T-helper 1 cell treated with Interleukin-12 subunit alpha and Interleukin-12 subunit beta and Interleukin-4 antibody, amounts not matched to agents 30 μg/mL and 1 μg/mL, for 36 hours (primary cell): Measurements from ENCODE around the gene C1QL3.

Experiments used
- H3K27ac Mint-ChIP-seq: one replicate; pipeline ENCODE4 v1.8.0; 2021; ENCODE audit warnings: mild to moderate bottlenecking, mixed read lengths
- H3K27me3 Mint-ChIP-seq: one replicate; pipeline ENCODE4 v1.8.0; 2021; ENCODE audit warnings: low read depth, mixed read lengths
- H3K36me3 Mint-ChIP-seq: one replicate; pipeline ENCODE4 v1.8.0; 2021; ENCODE audit warnings: low read depth, mixed read lengths
- H3K4me1 Mint-ChIP-seq: one replicate; pipeline ENCODE4 v1.8.0; 2021; ENCODE audit warnings: low read depth, mixed read lengths
- H3K4me3 Mint-ChIP-seq: one replicate; pipeline ENCODE4 v1.8.0; 2021; ENCODE audit warnings: mild to moderate bottlenecking, moderate library complexity, mixed read lengths
- H3K9me3 Mint-ChIP-seq: one replicate; pipeline ENCODE4 v1.8.0; 2021; ENCODE audit warnings: mixed read lengths

Gene C1QL3

DNA sequence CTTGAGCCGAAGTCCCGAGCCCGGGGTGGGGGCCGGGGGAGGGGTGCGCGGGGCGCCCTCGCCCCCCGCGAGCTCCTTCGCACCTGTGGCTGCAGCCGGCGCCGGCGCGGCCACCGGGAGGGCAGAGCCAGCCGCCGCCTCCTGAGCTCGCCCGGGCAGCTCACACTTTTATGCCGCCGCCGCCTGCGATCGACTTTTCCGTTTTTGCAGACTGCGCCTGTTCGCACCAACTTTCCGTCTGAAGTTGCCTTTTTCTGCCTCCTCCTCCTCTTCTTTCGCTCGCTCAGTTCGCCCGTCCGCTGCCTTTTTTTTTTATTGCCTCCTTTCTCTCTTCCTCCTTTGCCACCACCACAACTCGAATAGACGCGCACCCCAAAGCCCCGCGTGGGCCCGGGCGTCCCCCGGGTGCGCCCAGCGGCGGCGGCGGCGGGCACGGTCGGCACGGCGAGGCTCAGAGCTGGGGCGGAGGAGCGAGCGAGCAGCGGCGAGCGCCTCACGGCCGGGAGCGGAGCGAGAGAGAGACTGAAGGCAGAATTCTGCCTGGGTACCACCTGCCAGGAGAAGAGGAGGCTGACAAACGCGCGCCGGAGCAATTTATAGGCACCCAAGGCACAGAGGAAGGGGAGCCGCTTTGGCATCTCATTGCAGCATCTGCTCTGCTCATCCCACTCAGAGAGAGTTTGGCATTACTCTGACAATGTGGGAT, at the start of gene C1QL3:
TSS of gene C1QL3 (minus strand) at position 569 of the 706 bp plus-strand sequence. CDS start 814 bp downstream, outside the sequence.
- Mint-ChIP-seq H3K27me3 (peaks cover 56% of the 10 kb centered on the region), H3K4me1 (peaks cover 9% of the 10 kb centered on the region), H3K4me3 (peak within 1 kb of the TSS; percentile 82), H3K36me3 (no peaks in the 10 kb centered on the region), H3K27ac (no peak within 1 kb of the TSS), H3K9me3 (no peaks in the 10 kb centered on the region)

DNA sequence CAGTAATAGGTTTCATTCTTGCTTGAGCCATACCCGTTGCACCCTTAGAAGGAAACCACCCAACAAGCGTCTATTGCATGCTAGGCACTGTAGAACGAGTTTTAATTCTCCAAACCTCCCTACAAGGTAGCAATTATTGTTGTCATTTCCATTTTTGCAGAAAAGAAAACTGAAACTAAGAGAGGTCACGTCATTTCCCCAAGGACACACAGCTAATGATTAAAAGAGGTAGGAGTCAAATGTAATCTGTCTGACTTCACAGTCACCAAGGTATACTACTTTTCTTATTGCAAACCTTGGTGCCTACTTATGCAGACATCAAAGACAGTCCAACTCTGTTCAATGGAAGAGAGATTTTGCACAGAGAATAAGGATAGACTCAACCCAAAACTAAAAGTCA, 49.1 kb upstream of the C1QL3 start:
- Mint-ChIP-seq H3K9me3 (no peaks in the 10 kb centered on the region), H3K36me3 (no peaks in the 10 kb centered on the region), H3K4me1 (peaks cover 11% of the 10 kb centered on the region), H3K27me3 (peaks cover 10% of the 10 kb centered on the region), H3K4me3 (peak overlapping the region; percentile 18), H3K27ac (no peak overlapping the region)

DNA sequence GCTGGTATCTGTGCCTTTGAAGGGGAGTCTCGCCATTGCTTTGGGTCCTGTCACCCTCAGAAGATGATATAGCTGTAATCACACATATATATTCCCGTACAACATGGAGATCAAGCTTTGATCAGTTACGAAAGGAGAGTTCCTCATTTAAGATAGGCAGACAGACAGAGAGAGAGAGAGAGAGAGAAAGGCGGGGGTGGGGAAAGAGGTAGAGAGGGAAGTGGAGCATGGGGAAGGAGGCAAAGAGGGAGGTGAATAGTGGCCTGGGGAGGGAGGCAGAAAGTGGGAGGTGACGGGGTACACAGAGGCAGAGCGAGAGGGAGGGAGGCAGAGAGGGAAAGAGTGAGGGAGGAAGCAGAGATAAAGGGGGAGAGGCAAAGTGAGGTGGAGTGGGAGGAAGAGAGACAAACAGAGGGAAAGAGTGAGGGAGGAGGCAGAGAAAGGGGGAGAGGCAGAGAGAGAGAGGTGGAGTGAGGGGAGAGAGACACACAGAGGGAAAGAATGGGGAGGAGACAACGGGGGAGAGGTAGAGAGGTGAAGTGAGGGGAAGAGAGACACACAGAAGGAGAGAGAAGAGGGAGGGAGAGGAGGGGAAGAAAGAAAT, 44.6 kb upstream of the C1QL3 start:
- Mint-ChIP-seq H3K27ac (no peak overlapping the region), H3K36me3 (no peaks in the 10 kb centered on the region), H3K4me1 (peaks cover 13% of the 10 kb centered on the region), H3K4me3 (peak overlapping the region; percentile 26), H3K9me3 (no peaks in the 10 kb centered on the region), H3K27me3 (peaks cover 4% of the 10 kb centered on the region)

DNA sequence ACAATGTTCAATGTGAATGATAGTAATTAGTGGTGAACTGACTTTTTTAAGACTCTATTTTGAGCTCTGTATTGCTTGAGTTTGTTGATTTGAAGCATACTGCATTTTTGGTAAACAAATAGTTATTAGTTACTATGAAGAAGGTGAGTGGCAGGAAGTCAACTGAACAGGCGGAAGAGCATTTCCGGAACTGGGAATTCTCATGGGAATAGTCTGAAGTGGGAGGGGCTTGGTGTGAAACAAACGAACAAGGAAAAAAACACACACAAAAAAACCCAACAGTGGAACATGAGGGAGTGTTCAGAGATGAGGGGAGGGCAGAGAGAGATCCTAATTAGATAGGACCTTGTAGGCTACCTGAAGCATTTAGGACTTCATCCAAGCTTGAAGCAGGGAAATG, 43.9 kb upstream of the C1QL3 start:
- no peaks in the 10 kb centered on the region for H3K9me3 Mint-ChIP-seq
- H3K27ac Mint-ChIP-seq: no peak overlapping the region
- no peak overlapping the region for H3K4me3 Mint-ChIP-seq
- H3K4me1 Mint-ChIP-seq: peaks cover 9% of the 10 kb centered on the region
- no peaks in the 10 kb centered on the region for H3K36me3 Mint-ChIP-seq
- H3K27me3 Mint-ChIP-seq: peaks cover 4% of the 10 kb centered on the region

DNA sequence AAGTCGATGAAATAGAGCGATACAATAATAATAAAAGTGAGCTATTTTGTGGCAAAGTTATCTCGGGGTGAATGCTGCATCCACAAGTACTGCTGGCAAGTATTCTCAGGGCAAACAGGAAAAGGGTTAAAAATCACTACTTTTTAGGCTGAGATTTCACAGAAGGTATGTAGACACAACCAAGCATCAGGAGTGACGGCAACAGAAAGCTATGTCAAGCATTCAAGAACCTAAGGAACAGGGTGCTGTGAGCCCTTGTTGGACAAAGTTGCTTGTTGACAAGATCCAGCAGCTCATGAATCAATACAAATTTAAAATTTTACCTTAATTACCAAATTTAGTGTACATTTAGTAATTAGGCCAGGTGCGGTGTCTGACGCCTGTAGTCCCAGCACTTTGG, 41.2 kb upstream of the C1QL3 start:
- no peaks in the 10 kb centered on the region for H3K36me3 Mint-ChIP-seq
- peaks cover 14% of the 10 kb centered on the region for H3K27me3 Mint-ChIP-seq
- no peak overlapping the region for H3K4me3 Mint-ChIP-seq
- peaks cover 8% of the 10 kb centered on the region for H3K4me1 Mint-ChIP-seq
- no peak overlapping the region for H3K27ac Mint-ChIP-seq
- H3K9me3 Mint-ChIP-seq: no peaks in the 10 kb centered on the region

DNA sequence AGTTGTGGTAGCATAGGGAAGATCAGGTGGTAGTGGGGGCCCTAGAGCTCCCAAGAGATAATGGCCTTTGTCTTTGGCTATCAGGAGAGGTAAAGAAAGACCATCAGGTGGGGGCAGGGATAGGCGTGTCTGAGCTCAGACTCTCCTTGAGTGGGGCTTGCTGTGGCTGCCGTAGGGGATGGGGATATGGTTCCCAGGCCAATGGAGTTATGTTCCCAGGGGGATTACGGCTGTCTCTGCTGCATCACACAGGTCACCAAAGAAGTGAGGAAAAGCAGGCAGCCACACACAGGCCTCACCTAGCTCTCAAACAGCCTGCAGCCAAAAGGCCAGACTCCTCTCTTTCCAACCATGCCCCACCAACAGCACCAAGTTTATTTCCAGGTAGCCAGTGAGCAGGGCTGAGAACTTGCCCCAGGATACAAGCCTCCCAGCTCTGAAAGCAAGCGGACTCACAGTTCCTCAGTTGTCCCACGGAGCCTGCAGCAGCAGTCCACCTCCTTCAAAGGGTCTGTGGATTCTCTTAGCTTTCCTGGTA, 37.6 kb upstream of the C1QL3 start:
- peaks cover 17% of the 10 kb centered on the region for H3K27me3 Mint-ChIP-seq
- H3K9me3 Mint-ChIP-seq: no peaks in the 10 kb centered on the region
- H3K27ac Mint-ChIP-seq: no peak overlapping the region
- no peaks in the 10 kb centered on the region for H3K4me1 Mint-ChIP-seq
- H3K4me3 Mint-ChIP-seq: no peak overlapping the region
- H3K36me3 Mint-ChIP-seq: no peaks in the 10 kb centered on the region

DNA sequence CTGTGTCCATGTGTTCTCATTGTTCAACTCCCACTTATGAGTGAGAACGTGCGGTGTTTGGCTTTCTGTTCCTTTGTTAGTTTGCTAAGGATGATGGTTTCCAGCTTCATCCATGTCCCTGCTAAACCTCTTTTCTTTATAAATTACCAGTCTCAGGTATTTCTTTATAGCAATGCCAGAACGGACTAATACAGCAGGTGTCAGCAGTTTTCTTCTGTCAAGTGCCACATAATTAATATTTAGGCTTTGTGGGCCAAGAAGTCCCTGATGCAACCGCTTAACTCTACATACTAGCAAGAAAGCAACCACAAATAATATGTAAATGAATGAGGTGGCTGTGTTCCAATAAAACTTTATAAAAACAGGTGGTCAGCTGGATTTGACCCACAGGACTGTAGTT, 26.3 kb upstream of the C1QL3 start:
- peaks cover 2% of the 10 kb centered on the region for H3K4me1 Mint-ChIP-seq
- no peaks in the 10 kb centered on the region for H3K9me3 Mint-ChIP-seq
- H3K36me3 Mint-ChIP-seq: no peaks in the 10 kb centered on the region
- H3K27ac Mint-ChIP-seq: no peak overlapping the region
- H3K4me3 Mint-ChIP-seq: no peak overlapping the region
- peaks cover 4% of the 10 kb centered on the region for H3K27me3 Mint-ChIP-seq

DNA sequence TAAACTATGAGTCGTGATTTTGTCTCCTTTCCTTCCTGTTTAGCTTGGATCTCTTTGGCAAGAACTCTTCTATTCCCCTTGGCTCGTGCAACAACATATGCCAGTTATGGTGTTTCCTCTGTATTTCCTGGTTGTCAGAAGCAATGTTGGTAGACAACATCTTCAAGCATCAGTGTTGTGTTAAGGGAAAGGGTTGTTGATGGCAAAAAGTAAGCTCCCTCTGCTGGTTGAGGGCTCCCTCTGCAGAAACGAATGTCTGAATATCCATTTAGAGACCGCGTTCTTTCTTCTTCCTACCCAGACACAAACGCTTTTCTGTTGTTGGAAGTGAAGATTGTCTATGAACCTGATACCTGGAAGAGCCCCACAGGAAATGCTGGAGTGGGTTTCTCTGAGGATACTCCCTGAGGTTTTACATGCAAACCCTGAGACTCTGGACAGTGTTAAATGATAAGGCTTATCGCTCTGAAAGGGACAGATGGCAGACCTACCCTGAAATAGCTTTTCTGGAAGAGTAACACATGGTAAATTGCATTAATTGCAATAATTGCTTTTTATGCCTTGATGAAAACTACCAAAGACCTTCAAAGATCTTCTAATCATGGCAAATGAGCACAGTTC, 23.5 kb upstream of the C1QL3 start:
- peaks cover 4% of the 10 kb centered on the region for H3K27me3 Mint-ChIP-seq
- no peaks in the 10 kb centered on the region for H3K36me3 Mint-ChIP-seq

DNA sequence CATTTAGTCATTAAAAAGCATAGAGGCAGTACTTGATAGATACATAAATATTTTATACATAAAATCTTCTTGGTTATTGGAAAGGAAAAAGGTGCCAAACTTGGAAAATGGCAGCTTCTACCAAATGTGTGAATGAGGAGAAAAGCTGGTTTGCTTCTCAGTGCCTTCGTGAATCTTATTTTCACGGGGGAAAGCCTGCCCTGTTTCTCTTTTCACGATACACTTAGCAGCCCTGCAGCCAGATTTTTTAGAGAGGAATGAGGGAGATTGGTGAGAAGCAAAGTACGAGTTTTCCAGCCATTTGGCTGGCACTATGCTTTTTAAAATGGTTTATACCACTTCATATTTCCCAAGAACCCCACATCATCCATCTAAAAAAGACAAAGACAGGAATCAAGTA, 22.9 kb upstream of the C1QL3 start:
- Mint-ChIP-seq H3K4me3 (no peak overlapping the region), H3K9me3 (no peaks in the 10 kb centered on the region), H3K27ac (no peak overlapping the region), H3K27me3 (peaks cover 4% of the 10 kb centered on the region), H3K36me3 (no peaks in the 10 kb centered on the region), H3K4me1 (peaks cover 2% of the 10 kb centered on the region)

More for the DNA sequence above, 23.5 kb upstream of the C1QL3 start:
- no peaks in the 10 kb centered on the region for H3K9me3 Mint-ChIP-seq
- peaks cover 2% of the 10 kb centered on the region for H3K4me1 Mint-ChIP-seq
- H3K27ac Mint-ChIP-seq: no peak overlapping the region
- H3K4me3 Mint-ChIP-seq: no peak overlapping the region

DNA sequence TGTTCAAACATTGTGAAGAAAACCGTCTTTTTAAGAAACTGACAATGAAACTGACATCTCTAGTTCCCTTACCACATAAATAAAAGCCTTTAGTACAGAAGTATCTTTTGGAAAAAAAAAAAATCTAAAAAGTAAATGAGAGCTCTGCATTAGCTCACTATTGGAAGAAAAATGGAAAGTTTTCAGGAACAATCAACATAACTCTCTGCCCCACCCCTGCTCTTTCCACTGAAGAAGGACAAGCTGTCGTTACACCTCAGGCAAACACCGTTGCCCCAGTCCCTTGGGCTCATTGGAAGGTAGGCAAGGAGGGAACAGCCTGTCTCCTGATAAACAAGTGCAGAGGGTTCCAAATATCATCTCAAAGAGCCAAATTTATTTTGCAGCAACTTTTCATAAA, 22.4 kb upstream of the C1QL3 start:
- no peaks in the 10 kb centered on the region for H3K9me3 Mint-ChIP-seq
- no peak overlapping the region for H3K27ac Mint-ChIP-seq
- peaks cover 2% of the 10 kb centered on the region for H3K4me1 Mint-ChIP-seq
- H3K36me3 Mint-ChIP-seq: no peaks in the 10 kb centered on the region
- H3K27me3 Mint-ChIP-seq: peaks cover 4% of the 10 kb centered on the region
- no peak overlapping the region for H3K4me3 Mint-ChIP-seq

DNA sequence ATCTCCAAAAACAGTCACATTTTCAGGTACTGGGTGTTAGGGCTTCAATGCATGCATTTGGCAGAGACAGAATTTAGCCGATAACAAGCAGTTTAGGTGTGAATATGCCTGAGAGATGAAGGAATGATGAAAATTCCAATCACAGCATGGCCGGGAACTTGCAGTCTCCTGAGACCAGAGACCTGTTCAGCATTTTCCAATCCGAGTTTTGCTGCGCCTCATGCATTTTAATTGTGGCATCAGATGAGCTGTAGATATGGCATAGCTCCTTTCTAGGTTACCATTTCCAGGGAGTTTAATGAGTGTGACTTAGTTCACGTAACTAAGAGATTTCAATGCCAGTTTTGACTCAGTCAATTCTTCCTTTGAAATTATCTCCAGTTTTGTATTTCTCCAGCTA, 14.5 kb upstream of the C1QL3 start:
- H3K9me3 Mint-ChIP-seq: no peaks in the 10 kb centered on the region
- no peaks in the 10 kb centered on the region for H3K36me3 Mint-ChIP-seq
- H3K4me3 Mint-ChIP-seq: no peak overlapping the region
- no peaks in the 10 kb centered on the region for H3K4me1 Mint-ChIP-seq
- no peak overlapping the region for H3K27ac Mint-ChIP-seq
- H3K27me3 Mint-ChIP-seq: peaks cover 5% of the 10 kb centered on the region

DNA sequence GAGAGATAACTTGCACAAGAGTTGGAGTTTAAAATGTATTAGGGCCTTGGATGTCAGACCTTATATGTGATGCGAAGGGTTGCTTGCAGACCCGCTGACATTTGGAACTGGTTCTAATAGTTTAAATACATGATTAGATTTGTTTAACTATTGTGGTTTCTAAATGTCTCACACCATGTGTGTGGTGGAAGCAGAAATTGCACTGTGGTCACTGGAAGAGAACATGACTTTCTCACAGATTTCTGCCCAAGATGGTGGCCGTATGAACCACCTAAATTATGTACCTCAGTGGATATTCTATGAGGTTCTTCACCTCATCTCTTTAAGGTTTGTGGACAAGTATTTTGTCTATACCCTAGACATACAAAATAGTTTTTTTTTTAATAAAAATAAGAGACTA, 8.2 kb upstream of the C1QL3 start:
- Mint-ChIP-seq H3K4me3 (no peak overlapping the region), H3K9me3 (no peaks in the 10 kb centered on the region), H3K4me1 (no peaks in the 10 kb centered on the region), H3K27me3 (peaks cover 10% of the 10 kb centered on the region), H3K36me3 (no peaks in the 10 kb centered on the region), H3K27ac (no peak overlapping the region)

DNA sequence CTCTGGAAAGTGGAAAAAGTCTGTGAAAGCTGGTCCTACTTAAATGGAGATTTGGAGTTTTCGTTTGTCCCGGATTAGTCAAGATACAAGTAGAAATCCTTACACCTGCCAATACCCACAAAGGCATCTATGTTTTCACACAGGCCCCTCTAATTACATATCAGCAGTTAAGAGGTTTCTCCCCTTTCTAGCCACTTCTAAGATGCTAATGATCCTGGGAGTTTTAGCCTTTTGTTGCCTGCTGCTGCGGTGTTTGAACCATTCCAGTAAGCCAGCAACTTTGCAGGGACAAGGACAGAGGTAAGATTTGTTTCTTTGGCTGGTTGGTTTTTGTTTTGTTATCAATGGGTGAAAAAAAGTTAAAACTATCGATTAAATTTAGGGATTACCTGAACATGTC, 5.8 kb upstream of the C1QL3 start:
- Mint-ChIP-seq H3K27ac (no peak overlapping the region), H3K27me3 (peaks cover 33% of the 10 kb centered on the region), H3K4me1 (no peaks in the 10 kb centered on the region), H3K9me3 (no peaks in the 10 kb centered on the region), H3K36me3 (no peaks in the 10 kb centered on the region), H3K4me3 (no peak overlapping the region)

DNA sequence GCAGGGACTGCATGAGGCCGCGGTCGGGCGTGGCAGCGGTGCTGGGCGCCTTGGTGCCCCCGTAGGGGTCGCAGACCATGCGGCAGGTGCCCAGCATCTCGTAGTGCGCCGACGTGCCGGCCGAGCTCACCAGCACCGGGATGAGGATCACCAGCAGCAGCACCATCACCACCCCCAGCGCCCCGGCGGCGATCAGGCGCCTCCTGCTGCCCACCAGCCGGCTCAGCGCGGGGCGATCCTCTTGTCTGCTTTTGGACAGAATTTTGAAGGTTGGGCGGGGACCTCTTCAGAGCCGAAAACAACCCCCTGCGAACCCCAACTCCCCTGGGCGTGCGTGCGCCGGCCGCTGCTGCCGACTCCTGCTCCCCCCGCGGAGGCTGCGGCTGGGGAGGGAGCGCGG, 779 bp downstream of the C1QL3 start:
- no peaks in the 10 kb centered on the region for H3K36me3 Mint-ChIP-seq
- H3K27ac Mint-ChIP-seq: no peak overlapping the region
- H3K4me1 Mint-ChIP-seq: peaks cover 9% of the 10 kb centered on the region
- peak overlapping the region; percentile 14 for H3K4me3 Mint-ChIP-seq
- no peaks in the 10 kb centered on the region for H3K9me3 Mint-ChIP-seq
- peaks cover 56% of the 10 kb centered on the region for H3K27me3 Mint-ChIP-seq
